Peyer's patch (tissue), 4 donors: ENCODE results near the gene GNGT2. TPM values are rescaled to one million over a fixed set of nuclear protein-coding genes. Genes with fewer than 3 reads are reported as not detected.

ENCODE experiments used
- DNase-seq, 3 donors: peaks; one replicate each; pipeline ENCODE4 v3.0.0-alpha.2; 2017 to 2019
- H3K27ac ChIP-seq, 4 donors: fragments of 200-600 bp; sonication (generic); one replicate each; pipeline ENCODE4 v1.5.1; 2016 to 2019
- H3K27me3 ChIP-seq, 2 donors: fragments of 200-600 bp; sonication (generic); one replicate each; pipeline ENCODE4 v1.5.1; 2019
- H3K36me3 ChIP-seq, 3 donors: fragments of 200-600 bp; sonication (generic); one replicate each; pipeline ENCODE4 v1.5.1; 2016 to 2019
- H3K4me1 ChIP-seq, 4 donors: fragments of 200-600 bp; sonication (generic); one replicate each; pipeline ENCODE4 v1.5.1; 2016 to 2019
- H3K4me3 ChIP-seq, 4 donors: fragments of 200-600 bp; sonication (generic); 1 replicate in 3 of 4; 2 replicates in 1 of 4; pipeline ENCODE4 v1.5.1; 2016 to 2019; ENCODE audit warnings: mild to moderate bottlenecking in 1 of 4
- H3K9me3 ChIP-seq, 4 donors: fragments of 200-600 bp; sonication (generic); one replicate each; pipeline ENCODE4 v1.5.1; 2016 to 2019; ENCODE audit warnings: mild to moderate bottlenecking in 1 of 4
- POLR2A ChIP-seq, 2 donors: fragments of 450-650 bp; IDR thresholded peaks; one replicate each; pipeline ENCODE4 v1.5.1; 2017; ENCODE audit warnings: antibody characterized with exemption in 2 of 2, mild to moderate bottlenecking in 2 of 2, moderate library complexity in 2 of 2
- total RNA-seq, 4 donors: library from RNA; depleted of rRNA; stranded (reverse); fragments of >200 nt; gene quantifications; one replicate each; pipeline ENCODE4 v1.1.0, GENCODE V29; 2016
- TF ChIP-seq, protein P1 (sequence below), 6 experiments: fragments of 450-650 bp in 4 of 6; fragments of 200-600 bp in 2 of 6; sonication (generic) in 1 of 6; IDR thresholded peaks; one replicate each; pipeline ENCODE4 v1.5.1; 2017 to 2019; ENCODE audit warnings: antibody characterized with exemption in 6 of 6, mild to moderate bottlenecking in 3 of 6, moderate library complexity in 1 of 6

GNGT2 gene
- total RNA-seq, 4 donors from 2014 or later: 4.8 to 14.0 TPM; not detected in 2

DNA sequence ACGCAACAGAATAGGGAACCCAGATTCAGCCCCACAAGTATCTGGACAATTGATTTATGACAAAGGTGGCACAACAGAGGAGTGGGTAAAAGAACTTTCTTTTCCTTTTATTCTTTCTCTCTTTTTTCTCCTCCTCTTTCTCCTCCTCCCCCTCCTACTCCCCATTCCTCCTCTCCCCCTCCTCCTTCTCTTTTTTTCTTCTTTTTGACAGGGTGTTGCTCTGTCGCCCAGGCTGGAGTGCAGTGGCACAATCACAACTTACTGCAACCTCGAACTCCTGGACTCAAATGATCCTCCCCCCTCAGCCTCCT is 16.1 kb downstream of the GNGT2 start:
- no peaks in the 10 kb centered on the region for H3K27me3 ChIP-seq
- H3K4me3 ChIP-seq: no peak overlapping the region
- H3K9me3 ChIP-seq: no peaks in the 10 kb centered on the region
- H3K4me1 ChIP-seq: no peaks in the 10 kb centered on the region
- DNase-seq: no peak
- TF ChIP-seq, protein P1, sequence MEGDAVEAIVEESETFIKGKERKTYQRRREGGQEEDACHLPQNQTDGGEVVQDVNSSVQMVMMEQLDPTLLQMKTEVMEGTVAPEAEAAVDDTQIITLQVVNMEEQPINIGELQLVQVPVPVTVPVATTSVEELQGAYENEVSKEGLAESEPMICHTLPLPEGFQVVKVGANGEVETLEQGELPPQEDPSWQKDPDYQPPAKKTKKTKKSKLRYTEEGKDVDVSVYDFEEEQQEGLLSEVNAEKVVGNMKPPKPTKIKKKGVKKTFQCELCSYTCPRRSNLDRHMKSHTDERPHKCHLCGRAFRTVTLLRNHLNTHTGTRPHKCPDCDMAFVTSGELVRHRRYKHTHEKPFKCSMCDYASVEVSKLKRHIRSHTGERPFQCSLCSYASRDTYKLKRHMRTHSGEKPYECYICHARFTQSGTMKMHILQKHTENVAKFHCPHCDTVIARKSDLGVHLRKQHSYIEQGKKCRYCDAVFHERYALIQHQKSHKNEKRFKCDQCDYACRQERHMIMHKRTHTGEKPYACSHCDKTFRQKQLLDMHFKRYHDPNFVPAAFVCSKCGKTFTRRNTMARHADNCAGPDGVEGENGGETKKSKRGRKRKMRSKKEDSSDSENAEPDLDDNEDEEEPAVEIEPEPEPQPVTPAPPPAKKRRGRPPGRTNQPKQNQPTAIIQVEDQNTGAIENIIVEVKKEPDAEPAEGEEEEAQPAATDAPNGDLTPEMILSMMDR (IDR thresholded peaks at IDR 0.05): no peak
- no peak for TF ChIP-seq POLR2A (IDR thresholded peaks at IDR 0.05)
- H3K36me3 ChIP-seq: no peaks in the 10 kb centered on the region
- peak overlapping the region in 2 of 4 donors; percentile 97 to 98 for H3K27ac ChIP-seq

DNA sequence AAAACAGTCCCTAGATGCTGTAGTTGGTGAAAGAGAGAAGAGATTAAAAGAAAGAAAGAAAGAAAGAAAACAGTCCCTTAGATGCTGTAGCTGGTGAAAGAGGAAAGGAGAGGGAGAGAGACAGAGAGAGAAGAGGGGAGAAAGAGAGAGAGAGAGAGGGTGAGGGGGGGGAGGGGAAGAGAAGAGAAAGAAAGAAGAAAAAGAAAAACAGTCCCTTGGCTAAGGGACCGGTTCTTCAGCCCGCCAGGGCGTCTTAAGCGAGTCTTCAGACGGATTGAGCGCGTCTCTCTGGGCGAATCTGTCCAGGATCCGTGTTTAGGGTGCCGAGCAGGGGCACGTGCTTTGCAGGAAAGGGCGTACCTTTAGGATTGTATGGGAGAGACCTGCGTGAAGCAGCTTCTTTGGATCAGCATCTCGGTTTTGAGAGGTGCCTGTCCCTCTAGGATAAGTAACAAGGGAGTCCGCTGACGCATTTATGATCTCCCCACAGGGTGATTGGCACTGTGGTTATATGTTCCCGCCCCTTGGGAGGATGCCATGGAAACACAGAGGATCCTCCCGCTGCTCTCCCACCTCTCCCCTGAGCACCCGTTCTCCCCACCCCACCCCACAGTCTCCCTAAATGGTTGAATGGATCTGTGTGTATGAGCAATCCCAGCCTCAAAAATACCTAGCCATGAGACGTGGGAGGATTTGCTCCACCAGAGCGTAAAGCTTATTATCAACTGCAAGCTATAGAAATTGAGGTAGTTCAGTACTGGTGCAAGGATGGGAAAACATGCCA is 16.7 kb downstream of the GNGT2 start:
- Histone ChIP-seq H3K27ac (peak overlapping the region; percentile 17 to 98 (median 96)), H3K4me3 (peak overlapping the region; percentile 67 to 91 (median 78)), H3K36me3 (no peaks in the 10 kb centered on the region), H3K9me3 (no peaks in the 10 kb centered on the region), H3K27me3 (no peaks in the 10 kb centered on the region), H3K4me1 (no peaks in the 10 kb centered on the region)
- DNase-seq: peak in 2 of 3 donors; percentile 62 to 77
- TF ChIP-seq, protein P1 (IDR thresholded peaks at IDR 0.05): no peak
- TF ChIP-seq POLR2A (IDR thresholded peaks at IDR 0.05): no peak

DNA sequence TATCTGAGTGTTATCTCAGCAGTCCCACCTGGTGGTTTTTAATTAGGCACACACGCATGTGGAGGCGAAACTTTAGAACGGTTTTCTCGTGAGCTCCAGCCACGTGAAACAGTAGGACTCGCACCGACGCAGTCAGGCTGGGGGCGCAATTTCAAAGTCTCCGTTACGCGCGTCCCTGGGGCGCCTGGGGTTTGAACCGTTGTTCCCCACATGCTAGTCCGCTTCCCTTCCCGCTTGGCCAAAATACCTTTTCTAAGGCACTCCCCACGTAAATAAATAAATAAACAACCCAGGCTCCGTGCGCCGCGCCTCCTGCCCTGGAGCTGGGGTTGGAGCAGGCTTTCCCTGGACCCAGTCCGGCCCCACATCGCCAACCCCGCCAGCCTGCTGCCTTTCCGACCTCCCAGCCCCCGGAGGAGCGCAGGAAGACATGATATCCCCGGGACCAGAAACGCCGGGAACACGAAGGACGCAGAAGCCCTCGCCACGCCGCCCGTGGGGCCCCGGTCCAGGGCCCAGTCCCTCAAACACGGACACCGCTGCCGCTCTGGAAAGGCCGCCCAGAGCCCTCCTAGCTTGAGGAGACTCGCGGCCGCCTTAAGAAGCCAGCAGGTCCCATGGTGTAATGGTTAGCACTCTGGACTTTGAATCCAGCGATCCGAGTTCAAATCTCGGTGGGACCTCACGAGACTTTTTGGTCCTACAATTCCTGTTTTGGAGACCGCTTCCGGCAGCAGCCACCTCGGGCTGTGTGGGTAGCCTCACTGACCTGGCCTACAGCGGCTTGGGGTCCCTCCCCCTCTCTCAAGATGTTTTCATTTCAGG is 18.2 kb downstream of the GNGT2 start:
- peak overlapping the region; percentile 67 to 91 (median 78) for H3K4me3 ChIP-seq
- peak overlapping the region; percentile 95 to 100 (median 98) for H3K27ac ChIP-seq
- peak; percentile 89 to 97 (median 97) for DNase-seq
- no peaks in the 10 kb centered on the region for H3K36me3 ChIP-seq
- TF ChIP-seq POLR2A (IDR thresholded peaks at IDR 0.05): no peak
- TF ChIP-seq, protein P1 (IDR thresholded peaks at IDR 0.05): peak in 3 of 6 experiments; percentile 4 to 38 (median 14)
- H3K4me1 ChIP-seq: no peaks in the 10 kb centered on the region
- no peaks in the 10 kb centered on the region for H3K27me3 ChIP-seq
- no peaks in the 10 kb centered on the region for H3K9me3 ChIP-seq

DNA sequence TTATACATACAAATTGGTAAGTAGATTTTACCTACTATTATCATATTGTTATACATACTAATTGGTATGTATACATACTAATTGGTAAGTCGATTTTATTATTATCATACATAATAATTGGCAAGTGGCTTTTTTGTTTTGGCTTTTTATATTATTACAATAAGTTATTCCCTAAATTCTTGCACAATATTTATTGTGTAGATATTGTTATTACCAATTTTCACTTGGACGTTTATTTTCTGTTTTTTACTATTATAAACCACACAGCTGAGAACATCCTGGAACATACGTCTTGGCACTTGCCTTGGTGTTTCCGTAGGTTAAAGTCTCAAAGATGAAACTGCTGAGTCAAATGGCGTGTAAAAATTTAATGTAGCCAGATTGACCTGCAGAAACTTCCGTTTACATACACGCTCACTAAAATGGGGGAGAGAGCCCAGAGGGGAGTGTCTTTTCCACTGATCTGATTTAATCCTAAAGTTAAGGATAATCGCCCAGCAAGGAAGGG is 18.9 kb downstream of the GNGT2 start:
- Histone ChIP-seq H3K36me3 (no peaks in the 10 kb centered on the region), H3K9me3 (no peaks in the 10 kb centered on the region), H3K27ac (peak overlapping the region; percentile 95 to 100 (median 98)), H3K27me3 (no peaks in the 10 kb centered on the region), H3K4me1 (no peaks in the 10 kb centered on the region), H3K4me3 (peak overlapping the region; percentile 67 to 91 (median 78))
- TF ChIP-seq, protein P1 (IDR thresholded peaks at IDR 0.05): peak in 1 of 6 experiments; percentile 27
- no peak for TF ChIP-seq POLR2A (IDR thresholded peaks at IDR 0.05)
- no peak for DNase-seq

DNA sequence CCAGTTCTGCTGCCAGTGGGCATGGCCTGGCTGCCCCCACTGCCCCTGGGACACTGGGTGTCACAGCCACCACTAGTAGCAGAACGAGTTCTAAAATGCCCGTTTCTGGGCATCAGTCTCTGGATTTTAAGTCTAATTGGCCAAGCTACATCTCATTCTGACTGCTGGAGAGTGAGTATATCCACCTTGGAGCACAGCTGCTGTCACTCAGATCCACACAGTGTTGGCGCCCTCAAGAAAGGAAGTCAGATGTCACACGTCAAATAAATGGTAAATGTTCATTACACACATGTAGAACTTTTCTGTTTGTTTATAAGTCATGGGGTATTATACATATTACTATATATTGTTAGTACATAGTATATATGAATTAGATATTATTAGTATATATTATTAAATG is 19.4 kb downstream of the GNGT2 start:
- TF ChIP-seq POLR2A (IDR thresholded peaks at IDR 0.05): no peak
- TF ChIP-seq, protein P1 (IDR thresholded peaks at IDR 0.05): no peak
- DNase-seq: no peak
- Histone ChIP-seq H3K4me3 (no peak overlapping the region), H3K27ac (peak overlapping the region in 2 of 4 donors; percentile 43 to 61), H3K4me1 (no peaks in the 10 kb centered on the region), H3K36me3 (no peaks in the 10 kb centered on the region), H3K27me3 (no peaks in the 10 kb centered on the region), H3K9me3 (no peaks in the 10 kb centered on the region)
